MCF 10A (cell line): ENCODE data around the gene ITFG1. TPM values are rescaled to one million over a fixed set of nuclear protein-coding genes. Genes with fewer than 3 reads are reported as not detected.

ENCODE experiments used
- BruUV-seq: library from RNA; stranded (reverse); fragments of 400-500 nt; replicated peaks from 2 replicates; lab custom pipeline; 2021; lab: Mats Ljungman, UMichigan
- CTCF ChIA-PET: fragments of 300-600 bp; sonication (Branson Sonifier 250); formaldehyde crosslinking; extraction: SDS; loops from one replicate; lab custom pipeline; 2021; ENCODE audit warnings: antibody characterized with exemption, inconsistent platforms; lab: Yijun Ruan, JAX
- POLR2A ChIA-PET: fragments of 300-600, 350-650 bp; sonication (Branson Sonifier 250); formaldehyde crosslinking; extraction: SDS; loops from one replicate; lab custom pipeline; 2020; ENCODE audit warnings: antibody characterized with exemption, inconsistent platforms; lab: Yijun Ruan, JAX
- DNase-seq: peaks from one replicate; pipeline ENCODE4 v3.0.0-alpha.2; 2018; ENCODE audit not compliant: unreplicated experiment
- H3K27ac Mint-ChIP-seq: one replicate; pipeline ENCODE4 v1.8.0; 2022; ENCODE audit warnings: mild to moderate bottlenecking, low read depth, mixed read lengths; ENCODE audit not compliant: unreplicated experiment
- H3K27me3 Mint-ChIP-seq: one replicate; pipeline ENCODE4 v1.8.0; 2022; ENCODE audit warnings: mixed read lengths; ENCODE audit not compliant: insufficient read depth, unreplicated experiment
- H3K36me3 Mint-ChIP-seq: one replicate; pipeline ENCODE4 v1.8.0; 2022; ENCODE audit warnings: mild to moderate bottlenecking, moderate library complexity, mixed read lengths; ENCODE audit not compliant: insufficient read depth, unreplicated experiment
- H3K4me1 Mint-ChIP-seq: one replicate; pipeline ENCODE4 v1.8.0; 2022; ENCODE audit warnings: mixed read lengths; ENCODE audit not compliant: insufficient read depth, unreplicated experiment
- H3K4me3 Mint-ChIP-seq: one replicate; pipeline ENCODE4 v1.8.0; 2022; ENCODE audit warnings: mild to moderate bottlenecking, moderate library complexity, mixed read lengths; ENCODE audit not compliant: unreplicated experiment
- H3K9me3 Mint-ChIP-seq: one replicate; pipeline ENCODE4 v1.8.0; 2022; ENCODE audit warnings: mixed read lengths; ENCODE audit not compliant: unreplicated experiment
- intact Hi-C: fragments of 100-400 bp; cut with micrococcal nuclease; formaldehyde crosslinking; loops from 2 replicates; pipeline ENCODE4 v1.14.1; 2022
- total RNA-seq: library from RNA; stranded (reverse); gene quantifications from 2 replicates; pipeline ENCODE4 v1.2.3, GENCODE V29; 2022
- TF ChIP-seq, protein P1 (sequence below): fragments of 200-600 bp; IDR thresholded peaks from one replicate; pipeline ENCODE4 v1.8.0; 2022; ENCODE audit warnings: antibody characterized with exemption, mild to moderate bottlenecking; ENCODE audit not compliant: unreplicated experiment

Gene ITFG1
- total RNA-seq, 1 experiment from 2014 or later: 35.4 TPM

DNA sequence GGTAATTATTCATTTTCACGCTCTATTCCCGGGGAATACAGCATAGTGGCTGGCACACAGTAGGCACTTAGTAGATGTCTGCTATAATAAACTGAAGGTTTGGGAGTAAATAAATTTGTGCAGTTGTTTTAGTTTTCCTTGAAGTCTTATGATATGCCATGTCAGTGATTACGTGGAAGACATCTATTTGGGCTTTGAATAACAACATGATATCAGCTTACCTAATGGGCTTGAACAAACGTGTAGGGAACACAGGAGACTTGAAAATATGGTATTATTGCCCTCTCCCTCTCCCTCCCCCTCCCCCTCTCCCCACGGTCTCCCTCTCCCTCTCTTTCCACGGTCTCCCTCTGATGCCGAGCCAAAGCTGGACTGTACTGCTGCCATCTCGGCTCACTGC is 280.8 kb downstream of the ITFG1 start:
- intact Hi-C loops: loop anchor here (10.0 kb wide), 1 partner anchor 65 kb away; no protein-coding TSS in a partner anchor
- ChIA-PET CTCF (no interaction called here), POLR2A (no interaction called here)
- Mint-ChIP-seq H3K36me3 (no peaks in the 10 kb centered on the region), H3K9me3 (no peaks in the 10 kb centered on the region), H3K27ac (no peak overlapping the region), H3K4me1 (no peaks in the 10 kb centered on the region), H3K27me3 (no peaks in the 10 kb centered on the region), H3K4me3 (no peak overlapping the region)
- DNase-seq: no peak
- TF ChIP-seq, protein P1, sequence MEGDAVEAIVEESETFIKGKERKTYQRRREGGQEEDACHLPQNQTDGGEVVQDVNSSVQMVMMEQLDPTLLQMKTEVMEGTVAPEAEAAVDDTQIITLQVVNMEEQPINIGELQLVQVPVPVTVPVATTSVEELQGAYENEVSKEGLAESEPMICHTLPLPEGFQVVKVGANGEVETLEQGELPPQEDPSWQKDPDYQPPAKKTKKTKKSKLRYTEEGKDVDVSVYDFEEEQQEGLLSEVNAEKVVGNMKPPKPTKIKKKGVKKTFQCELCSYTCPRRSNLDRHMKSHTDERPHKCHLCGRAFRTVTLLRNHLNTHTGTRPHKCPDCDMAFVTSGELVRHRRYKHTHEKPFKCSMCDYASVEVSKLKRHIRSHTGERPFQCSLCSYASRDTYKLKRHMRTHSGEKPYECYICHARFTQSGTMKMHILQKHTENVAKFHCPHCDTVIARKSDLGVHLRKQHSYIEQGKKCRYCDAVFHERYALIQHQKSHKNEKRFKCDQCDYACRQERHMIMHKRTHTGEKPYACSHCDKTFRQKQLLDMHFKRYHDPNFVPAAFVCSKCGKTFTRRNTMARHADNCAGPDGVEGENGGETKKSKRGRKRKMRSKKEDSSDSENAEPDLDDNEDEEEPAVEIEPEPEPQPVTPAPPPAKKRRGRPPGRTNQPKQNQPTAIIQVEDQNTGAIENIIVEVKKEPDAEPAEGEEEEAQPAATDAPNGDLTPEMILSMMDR: no peak
- no TSS peak for BruUV-seq

DNA sequence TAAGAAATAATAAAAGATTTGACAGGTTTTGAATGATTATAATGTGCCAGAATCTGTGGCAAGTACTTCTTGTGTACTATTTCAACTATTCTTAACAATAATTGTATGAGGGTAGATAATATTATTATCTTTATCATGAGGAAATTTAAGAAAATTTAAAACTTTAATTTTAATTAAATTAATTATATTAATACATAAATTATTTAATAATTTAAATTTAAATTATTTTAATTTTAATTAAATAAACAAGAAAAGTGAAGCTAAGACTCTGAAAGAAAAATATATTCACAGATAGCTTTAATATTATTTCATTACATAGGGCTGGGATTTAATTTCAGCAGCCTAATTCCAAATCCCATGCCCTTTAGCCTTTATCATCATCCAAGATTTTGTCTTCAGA is 285.7 kb downstream of the ITFG1 start:
- Mint-ChIP-seq H3K27ac (no peak overlapping the region), H3K9me3 (no peaks in the 10 kb centered on the region), H3K27me3 (no peaks in the 10 kb centered on the region), H3K4me3 (no peak overlapping the region), H3K36me3 (no peaks in the 10 kb centered on the region), H3K4me1 (no peaks in the 10 kb centered on the region)
- ChIA-PET POLR2A (no interaction called here), CTCF (interaction anchor here (1.9 kb wide), 1 partner anchor 13 kb away, joined by 4 read pairs; no protein-coding TSS in a partner anchor)
- BruUV-seq: no TSS peak
- TF ChIP-seq, protein P1: no peak
- intact Hi-C loops: no loop called here
- no peak for DNase-seq

DNA sequence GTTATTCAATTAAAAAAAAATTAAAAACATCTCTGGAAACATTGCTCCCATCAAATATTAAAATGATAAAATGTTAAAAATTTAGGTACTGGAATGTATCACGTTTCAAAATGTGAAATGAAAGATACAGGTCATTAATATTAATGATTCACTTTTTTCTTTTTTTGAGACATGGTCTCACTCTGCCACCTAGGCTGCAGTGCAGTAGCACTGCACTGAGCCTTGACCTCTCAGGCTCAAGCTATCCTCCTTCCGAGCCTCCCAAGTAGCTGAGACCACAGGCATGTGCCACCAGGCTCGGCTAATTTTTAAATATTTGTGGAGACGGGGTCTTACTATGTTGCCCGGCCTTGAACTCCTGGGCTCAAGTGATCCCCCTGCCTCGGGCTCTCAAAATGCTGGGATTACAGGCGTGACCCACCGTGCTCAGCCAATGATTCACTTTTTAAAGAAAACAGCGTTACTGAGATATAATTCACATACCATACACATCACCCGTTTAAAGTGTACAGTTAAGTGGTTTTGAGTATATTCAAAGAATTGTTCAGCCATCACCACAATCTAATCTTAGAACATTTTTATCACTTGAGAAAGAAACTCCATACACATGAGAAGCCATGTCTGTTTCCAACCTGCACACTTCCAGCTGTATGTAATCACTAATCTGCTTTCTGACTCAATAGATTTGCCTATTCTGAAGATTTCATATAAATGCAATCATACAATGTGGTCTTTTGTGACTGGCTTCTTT is 298.0 kb downstream of the ITFG1 start:
- no peak overlapping the region for H3K27ac Mint-ChIP-seq
- POLR2A ChIA-PET: no interaction called here

DNA sequence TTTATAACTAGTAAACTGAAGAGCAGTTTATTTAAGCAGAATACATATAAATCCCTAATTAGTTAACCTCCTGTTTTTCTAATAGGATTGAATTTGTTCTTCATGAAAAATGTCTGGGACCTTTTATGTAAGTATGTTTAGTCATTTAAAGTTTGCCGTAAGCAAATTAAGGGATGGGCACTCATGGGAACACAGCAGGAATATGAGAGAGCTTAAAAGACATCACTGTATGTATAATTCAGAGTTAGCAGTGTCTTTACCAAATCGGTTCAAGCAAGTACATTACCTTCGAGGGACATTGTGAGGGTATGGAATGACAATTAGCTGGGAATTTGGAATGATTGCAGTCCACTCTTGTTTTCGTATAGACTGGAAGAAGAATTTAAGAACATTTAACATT is 299.4 kb downstream of the ITFG1 start:
- Mint-ChIP-seq H3K27ac (no peak overlapping the region), H3K4me1 (no peaks in the 10 kb centered on the region), H3K4me3 (no peak overlapping the region), H3K9me3 (no peaks in the 10 kb centered on the region), H3K36me3 (no peaks in the 10 kb centered on the region), H3K27me3 (no peaks in the 10 kb centered on the region)
- DNase-seq: no peak
- no TSS peak for BruUV-seq
- POLR2A ChIA-PET: no interaction called here
- TF ChIP-seq, protein P1: no peak
- CTCF ChIA-PET: interaction anchor here (0.7 to 1.5 kb wide), 3 partner anchors 13 to 656 kb away, joined by 3 to 6 read pairs (median 5); partner anchors contain the start of gene NETO2
- intact Hi-C loops: no loop called here

More for the DNA sequence above, 298.0 kb downstream of the ITFG1 start:
- H3K4me3 Mint-ChIP-seq: no peak overlapping the region
- TF ChIP-seq, protein P1: no peak
- BruUV-seq: no TSS peak
- no peaks in the 10 kb centered on the region for H3K9me3 Mint-ChIP-seq
- intact Hi-C loops: no loop called here
- no peaks in the 10 kb centered on the region for H3K4me1 Mint-ChIP-seq
- no peaks in the 10 kb centered on the region for H3K27me3 Mint-ChIP-seq
- no peaks in the 10 kb centered on the region for H3K36me3 Mint-ChIP-seq
- CTCF ChIA-PET: interaction anchor here (0.6 to 1.5 kb wide), 5 partner anchors 13 to 21 kb away, joined by 3 to 8 read pairs (median 4); partner anchors contain the start of gene NETO2
- DNase-seq: no peak
